ENCODE measurements around the gene GALNTL6. TPM values are rescaled to one million over a fixed set of nuclear protein-coding genes. Genes with fewer than 3 reads are reported as not detected.

The GALNTL6 gene
- total RNA-seq, 2 donors from 2014 or later = 0.19 to 0.20 TPM

DNA sequence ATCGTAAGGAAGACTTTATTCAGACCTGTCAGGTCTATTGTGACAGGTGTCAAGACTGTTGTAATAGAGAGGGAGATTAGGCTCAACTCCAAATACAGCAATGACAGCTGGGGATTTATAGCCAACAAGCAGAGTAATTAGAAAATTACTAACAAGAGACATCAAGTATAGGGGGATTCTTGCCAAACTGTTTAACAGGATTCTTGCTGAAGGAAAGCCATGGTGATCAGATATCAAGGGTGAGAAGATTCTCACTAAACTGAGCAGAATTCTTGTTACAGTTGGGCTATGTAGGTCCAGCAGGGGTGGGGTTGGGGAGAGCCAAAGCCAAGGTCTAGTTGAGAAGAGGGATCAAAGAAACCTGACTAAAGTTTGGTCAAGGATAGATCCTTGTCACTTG, 894.4 kb downstream of the GALNTL6 start:
- no peak overlapping the region for H3K9ac ChIP-seq (ENCODE audit: low read depth in 2 of 2, low read length in 2 of 2)
- intact Hi-C loops (cut with DNase I) = no loop called here
- no peaks in the 10 kb centered on the region for H3K27me3 ChIP-seq
- H3K27ac ChIP-seq = no peak overlapping the region
- TF ChIP-seq, protein P1, sequence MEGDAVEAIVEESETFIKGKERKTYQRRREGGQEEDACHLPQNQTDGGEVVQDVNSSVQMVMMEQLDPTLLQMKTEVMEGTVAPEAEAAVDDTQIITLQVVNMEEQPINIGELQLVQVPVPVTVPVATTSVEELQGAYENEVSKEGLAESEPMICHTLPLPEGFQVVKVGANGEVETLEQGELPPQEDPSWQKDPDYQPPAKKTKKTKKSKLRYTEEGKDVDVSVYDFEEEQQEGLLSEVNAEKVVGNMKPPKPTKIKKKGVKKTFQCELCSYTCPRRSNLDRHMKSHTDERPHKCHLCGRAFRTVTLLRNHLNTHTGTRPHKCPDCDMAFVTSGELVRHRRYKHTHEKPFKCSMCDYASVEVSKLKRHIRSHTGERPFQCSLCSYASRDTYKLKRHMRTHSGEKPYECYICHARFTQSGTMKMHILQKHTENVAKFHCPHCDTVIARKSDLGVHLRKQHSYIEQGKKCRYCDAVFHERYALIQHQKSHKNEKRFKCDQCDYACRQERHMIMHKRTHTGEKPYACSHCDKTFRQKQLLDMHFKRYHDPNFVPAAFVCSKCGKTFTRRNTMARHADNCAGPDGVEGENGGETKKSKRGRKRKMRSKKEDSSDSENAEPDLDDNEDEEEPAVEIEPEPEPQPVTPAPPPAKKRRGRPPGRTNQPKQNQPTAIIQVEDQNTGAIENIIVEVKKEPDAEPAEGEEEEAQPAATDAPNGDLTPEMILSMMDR (IDR thresholded peaks at IDR 0.05) = no peak
- no peak overlapping the region for H3K4me3 ChIP-seq
- no peaks in the 10 kb centered on the region for H3K9me3 ChIP-seq
- no peaks in the 10 kb centered on the region for H3K36me3 ChIP-seq
- DNase-seq = no peak
- H3K4me1 ChIP-seq = no peaks in the 10 kb centered on the region

DNA sequence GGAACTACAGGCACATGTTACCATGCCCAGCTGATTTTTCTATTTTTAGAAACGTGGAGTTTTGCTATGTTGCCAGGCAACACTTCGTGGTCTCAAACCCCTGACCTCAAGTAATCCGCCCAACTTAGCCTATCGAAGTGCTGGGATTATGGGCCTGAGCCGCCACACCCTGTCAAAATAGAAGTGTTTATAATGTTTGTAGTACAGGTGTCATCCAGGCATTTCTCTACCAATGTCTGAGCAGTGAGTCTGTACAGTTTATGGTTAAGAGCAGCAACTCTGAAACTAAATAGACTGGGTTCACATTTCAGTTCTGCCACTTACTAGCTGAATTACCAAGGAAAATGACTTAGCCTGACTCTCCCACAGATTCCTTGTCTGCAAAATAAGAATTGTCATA, 895.0 kb downstream of the GALNTL6 start:
- Histone ChIP-seq H3K4me3 (no peak overlapping the region), H3K9me3 (no peaks in the 10 kb centered on the region), H3K36me3 (no peaks in the 10 kb centered on the region), H3K4me1 (no peaks in the 10 kb centered on the region), H3K27me3 (no peaks in the 10 kb centered on the region), H3K27ac (no peak overlapping the region), H3K9ac (ENCODE audit: low read depth in 2 of 2, low read length in 2 of 2) (no peak overlapping the region)
- intact Hi-C loops (cut with DNase I) = no loop called here
- TF ChIP-seq, protein P1 (IDR thresholded peaks at IDR 0.05) = no peak
- DNase-seq = no peak

- TF ChIP-seq, protein P1 (IDR thresholded peaks at IDR 0.05) = no peak
- H3K9me3 ChIP-seq = no peaks in the 10 kb centered on the region
- H3K27ac ChIP-seq = no peak overlapping the region
- intact Hi-C loops (cut with DNase I) = no loop called here
- H3K4me3 ChIP-seq = no peak overlapping the region
- H3K27me3 ChIP-seq = no peaks in the 10 kb centered on the region
- no peaks in the 10 kb centered on the region for H3K36me3 ChIP-seq
- no peak overlapping the region for H3K9ac ChIP-seq (ENCODE audit: low read depth in 2 of 2, low read length in 2 of 2)
- H3K4me1 ChIP-seq = no peaks in the 10 kb centered on the region
- no peak for DNase-seq
These were observed 896.2 kb downstream of the GALNTL6 start for GRCh38 chr4:172709376-172709775.

DNA sequence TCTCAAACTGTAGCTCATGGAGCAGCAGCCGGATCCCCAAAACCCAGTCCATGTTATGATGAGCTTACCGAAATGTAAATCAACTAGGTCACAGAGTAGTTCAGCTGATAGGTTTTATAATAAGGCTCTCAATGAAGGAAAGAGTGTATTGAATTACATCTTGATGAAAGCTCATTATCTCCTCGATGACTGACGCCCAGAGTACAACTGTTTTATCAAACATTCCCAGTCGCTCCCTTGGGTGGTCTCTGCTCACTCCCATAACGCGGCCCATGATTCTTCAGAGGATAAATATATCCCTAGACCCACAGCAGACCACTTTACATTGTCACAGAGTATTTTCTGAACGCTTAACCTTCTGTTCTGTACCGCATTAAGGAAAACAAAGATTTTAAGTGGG, 903.1 kb downstream of the GALNTL6 start:
- H3K9me3 ChIP-seq = no peaks in the 10 kb centered on the region
- no peak overlapping the region for H3K9ac ChIP-seq (ENCODE audit: low read depth in 2 of 2, low read length in 2 of 2)
- H3K4me1 ChIP-seq = no peaks in the 10 kb centered on the region
- DNase-seq = no peak
- intact Hi-C loops (cut with DNase I) = no loop called here
- H3K27ac ChIP-seq = no peak overlapping the region
- H3K27me3 ChIP-seq = no peaks in the 10 kb centered on the region
- TF ChIP-seq, protein P1 (IDR thresholded peaks at IDR 0.05) = no peak
- H3K4me3 ChIP-seq = no peak overlapping the region
- H3K36me3 ChIP-seq = no peaks in the 10 kb centered on the region

GRCh38 chr4:172721659-172722058, 908.5 kb downstream of the GALNTL6 start:
- TF ChIP-seq, protein P1 (IDR thresholded peaks at IDR 0.05) = no peak
- no peak for DNase-seq
- H3K4me1 ChIP-seq = no peaks in the 10 kb centered on the region
- H3K27ac ChIP-seq = no peak overlapping the region
- H3K9ac ChIP-seq (ENCODE audit: low read depth in 2 of 2, low read length in 2 of 2) = no peak overlapping the region
- no peaks in the 10 kb centered on the region for H3K9me3 ChIP-seq
- H3K27me3 ChIP-seq = no peaks in the 10 kb centered on the region
- H3K36me3 ChIP-seq = no peaks in the 10 kb centered on the region
- no peak overlapping the region for H3K4me3 ChIP-seq
- intact Hi-C loops (cut with DNase I) = no loop called here

GRCh38 chr4:172725581-172725980, 912.4 kb downstream of the GALNTL6 start:
- Histone ChIP-seq H3K27ac (peak overlapping the region; percentile 69), H3K4me1 (no peaks in the 10 kb centered on the region), H3K9ac (ENCODE audit: low read depth in 2 of 2, low read length in 2 of 2) (no peak overlapping the region), H3K27me3 (no peaks in the 10 kb centered on the region), H3K4me3 (no peak overlapping the region), H3K9me3 (no peaks in the 10 kb centered on the region), H3K36me3 (no peaks in the 10 kb centered on the region)
- intact Hi-C loops (cut with DNase I) = no loop called here
- DNase-seq = no peak
- TF ChIP-seq, protein P1 (IDR thresholded peaks at IDR 0.05) = no peak
